Endodermal cell (in vitro differentiated cells): Measurements from ENCODE around the gene PHKB. TPM values are rescaled to one million over a fixed set of nuclear protein-coding genes. Genes with fewer than 3 reads are reported as not detected.
A peak's percentile ranks its signal among the peaks of the same experiment; 100 is the strongest.

ENCODE experiments used
- DNase-seq: peaks from one replicate; pipeline ENCODE4 v3.0.0-alpha.2; 2017
- H3K27ac ChIP-seq: 2 replicates; pipeline ENCODE4 v1.5.1; 2013; ENCODE audit warnings: mild to moderate bottlenecking, low read depth, low read length, moderate library complexity
- H3K27me3 ChIP-seq: 2 replicates; pipeline ENCODE4 v1.6.1; 2013; ENCODE audit warnings: mild to moderate bottlenecking, low read length, moderate library complexity; ENCODE audit not compliant: insufficient read depth, control insufficient read depth, poor library complexity, severe bottlenecking
- H3K36me3 ChIP-seq: 2 replicates; pipeline ENCODE4 v1.7.0; 2013; ENCODE audit warnings: mild to moderate bottlenecking, low read length, moderate library complexity; ENCODE audit not compliant: control insufficient read depth, insufficient read depth
- H3K4me1 ChIP-seq: one replicate; pipeline ENCODE4 v1.7.0; 2013; ENCODE audit warnings: low read length; ENCODE audit not compliant: control insufficient read depth, insufficient read depth
- H3K4me3 ChIP-seq: 2 replicates; pipeline ENCODE4 v1.5.1; 2013; ENCODE audit warnings: mild to moderate bottlenecking, low read length, moderate library complexity
- H3K9ac ChIP-seq: 2 replicates; pipeline ENCODE4 v1.6.1; 2013; ENCODE audit warnings: mild to moderate bottlenecking, low read length, moderate library complexity; ENCODE audit not compliant: poor library complexity, severe bottlenecking; ENCODE audit errors: extremely low read depth
- H3K9me3 ChIP-seq: 2 replicates; pipeline ENCODE4 v1.6.1; 2013; ENCODE audit warnings: mild to moderate bottlenecking, low read length, moderate library complexity; ENCODE audit not compliant: control insufficient read depth
- H3K27ac Mint-ChIP-seq: 2 replicates; pipeline ENCODE4 v1.8.0; 2020; ENCODE audit warnings: mixed read lengths
- H3K27me3 Mint-ChIP-seq: 2 replicates; pipeline ENCODE4 v1.8.0; 2021; ENCODE audit warnings: mild to moderate bottlenecking, mixed read lengths; ENCODE audit not compliant: insufficient read depth
- H3K36me3 Mint-ChIP-seq: 2 replicates; pipeline ENCODE4 v1.8.0; 2020; ENCODE audit warnings: low read depth, mixed read lengths
- H3K4me1 Mint-ChIP-seq: 2 replicates; pipeline ENCODE4 v1.8.0; 2020; ENCODE audit warnings: mixed read lengths
- H3K4me3 Mint-ChIP-seq: 2 replicates; pipeline ENCODE4 v1.8.0; 2020; ENCODE audit warnings: mild to moderate bottlenecking, moderate library complexity, mixed read lengths
- H3K9me3 Mint-ChIP-seq: 2 replicates; pipeline ENCODE4 v1.8.0; 2020; ENCODE audit warnings: mild to moderate bottlenecking, mixed read lengths
- WGBS, 2 experiments: methylation state at CpG; one replicate each; pipeline versions ENCODE4 v1.1.5 to v1.1.7; 2013; ENCODE audit warnings: missing lambda C conversion rate in 2 of 2, mixed read lengths in 1 of 2; ENCODE audit not compliant: insufficient coverage in 1 of 2, insufficient read length in 1 of 2; 5-methylcytosine and 5-hydroxymethylcytosine counted together
- total RNA-seq, 2 donors: library from RNA; stranded (reverse); fragmentation: NEBNext Ultra II Directional in 1 of 2; extraction: Animal tissue kit (Norgen Biotek cat#: 25700) in 1 of 2; gene quantifications; 2 replicates in 1 of 2; 3 replicates in 1 of 2; pipeline ENCODE4 v1.2.1, GENCODE V29; 2021
- TF ChIP-seq, protein P1 (sequence below): fragments of 200-600 bp; sonication (generic); conservative IDR thresholded peaks from 2 replicates; pipeline ENCODE4 v1.5.0; 2021; ENCODE audit warnings: antibody characterized with exemption, mild to moderate bottlenecking

PHKB gene
- total RNA-seq, 2 donors from 2014 or later, result 51.0 to 71.8 TPM

DNA sequence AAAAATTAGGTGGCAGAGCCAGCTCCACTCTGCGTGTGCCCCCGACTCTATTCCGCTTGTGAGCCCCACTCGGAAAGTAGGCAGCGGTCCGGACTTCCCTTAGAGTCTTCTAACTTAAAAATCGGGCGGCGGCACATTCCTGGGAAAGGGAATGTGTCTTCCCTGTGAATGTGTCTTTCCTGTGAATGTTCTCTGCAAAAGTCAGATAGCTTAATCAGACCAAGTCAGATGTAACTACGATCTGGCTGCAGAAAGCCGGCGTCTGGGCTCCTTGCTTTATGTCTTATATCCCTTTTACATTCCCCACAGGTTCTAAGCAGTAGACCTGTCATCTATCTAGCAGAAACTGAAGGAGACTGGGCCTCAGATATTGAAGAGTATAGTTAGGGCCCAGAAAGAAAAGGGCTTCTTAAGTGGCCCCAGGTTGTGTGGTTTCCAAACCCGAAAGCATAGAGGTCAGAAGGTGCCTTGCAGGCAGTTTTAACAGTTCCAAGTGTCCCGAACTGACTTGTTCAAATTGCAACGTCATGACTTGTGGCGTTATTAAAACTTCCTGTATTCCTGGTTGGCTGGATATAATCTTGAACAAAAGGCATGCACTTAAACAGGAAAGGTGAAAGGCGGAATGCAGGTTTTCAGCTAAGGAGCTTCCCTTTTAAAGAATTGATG is 601 bp downstream of the PHKB start:
- Histone ChIP-seq H3K4me3 (peak overlapping the region; percentile 91), H3K36me3 (peaks cover 14% of the 10 kb centered on the region), H3K27ac (peak overlapping the region; percentile 99), H3K9ac (peak overlapping the region; percentile 84), H3K27me3 (no peaks in the 10 kb centered on the region), H3K4me1 (peaks cover 1% of the 10 kb centered on the region), H3K9me3 (no peaks in the 10 kb centered on the region)
- no peak for DNase-seq
- H3K27ac Mint-ChIP-seq, result peak overlapping the region; percentile 94
- no peaks in the 10 kb centered on the region for H3K27me3 Mint-ChIP-seq
- H3K4me3 Mint-ChIP-seq, result peak overlapping the region; percentile 99
- no peaks in the 10 kb centered on the region for H3K9me3 Mint-ChIP-seq
- TF ChIP-seq, protein P1, sequence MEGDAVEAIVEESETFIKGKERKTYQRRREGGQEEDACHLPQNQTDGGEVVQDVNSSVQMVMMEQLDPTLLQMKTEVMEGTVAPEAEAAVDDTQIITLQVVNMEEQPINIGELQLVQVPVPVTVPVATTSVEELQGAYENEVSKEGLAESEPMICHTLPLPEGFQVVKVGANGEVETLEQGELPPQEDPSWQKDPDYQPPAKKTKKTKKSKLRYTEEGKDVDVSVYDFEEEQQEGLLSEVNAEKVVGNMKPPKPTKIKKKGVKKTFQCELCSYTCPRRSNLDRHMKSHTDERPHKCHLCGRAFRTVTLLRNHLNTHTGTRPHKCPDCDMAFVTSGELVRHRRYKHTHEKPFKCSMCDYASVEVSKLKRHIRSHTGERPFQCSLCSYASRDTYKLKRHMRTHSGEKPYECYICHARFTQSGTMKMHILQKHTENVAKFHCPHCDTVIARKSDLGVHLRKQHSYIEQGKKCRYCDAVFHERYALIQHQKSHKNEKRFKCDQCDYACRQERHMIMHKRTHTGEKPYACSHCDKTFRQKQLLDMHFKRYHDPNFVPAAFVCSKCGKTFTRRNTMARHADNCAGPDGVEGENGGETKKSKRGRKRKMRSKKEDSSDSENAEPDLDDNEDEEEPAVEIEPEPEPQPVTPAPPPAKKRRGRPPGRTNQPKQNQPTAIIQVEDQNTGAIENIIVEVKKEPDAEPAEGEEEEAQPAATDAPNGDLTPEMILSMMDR, result no peak
- peaks cover 27% of the 10 kb centered on the region for H3K4me1 Mint-ChIP-seq
- 16 to 28% methylated on average over 10 to 17 of the region's 17 CpGs for WGBS, 2 experiments
- peaks cover 16% of the 10 kb centered on the region for H3K36me3 Mint-ChIP-seq

DNA sequence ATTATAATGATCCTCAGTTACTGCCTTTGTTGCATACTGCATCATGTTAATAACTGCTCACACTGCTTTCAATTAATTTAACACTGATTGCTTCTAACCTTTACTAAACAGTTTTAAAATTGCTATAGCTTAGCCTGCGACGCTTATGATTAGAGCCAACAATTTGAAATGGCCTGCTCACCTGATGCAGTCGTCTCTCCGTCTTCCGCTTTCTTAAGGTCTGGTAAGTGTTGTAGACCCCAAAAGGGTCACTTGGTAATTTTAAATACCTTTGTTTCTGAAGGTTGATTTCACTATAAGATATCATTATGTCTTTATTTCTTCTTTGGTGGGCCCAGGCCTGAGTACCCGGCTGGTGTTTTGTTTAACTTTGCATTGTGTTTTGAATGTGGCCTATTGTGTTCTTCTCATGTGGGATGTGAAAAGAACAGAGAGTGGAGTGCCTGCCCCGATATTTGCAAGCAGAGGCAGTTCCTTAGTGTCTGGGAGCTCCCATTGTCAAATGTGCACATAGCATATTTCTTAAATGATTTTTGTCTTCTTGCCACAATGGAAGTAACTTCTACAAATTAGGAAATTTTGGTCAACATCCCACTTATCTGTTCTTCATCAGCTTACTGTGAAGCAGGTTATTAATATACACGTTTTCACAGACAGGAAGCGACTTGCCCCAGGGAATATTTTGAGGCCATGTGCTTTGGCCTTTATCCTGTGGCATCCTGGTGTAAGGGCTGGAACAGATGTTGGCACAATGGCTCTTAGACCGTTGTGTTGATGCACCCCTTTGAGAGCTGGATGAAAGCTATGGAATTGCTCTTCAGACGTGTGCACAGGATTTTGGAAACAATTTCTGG is 2.9 kb downstream of the PHKB start:
- Histone ChIP-seq H3K27me3 (no peaks in the 10 kb centered on the region), H3K36me3 (peaks cover 3% of the 10 kb centered on the region), H3K4me1 (peaks cover 10% of the 10 kb centered on the region), H3K9me3 (no peaks in the 10 kb centered on the region), H3K4me3 (peak overlapping the region; percentile 91), H3K9ac (no peak overlapping the region), H3K27ac (peak overlapping the region; percentile 74)
- no peaks in the 10 kb centered on the region for H3K9me3 Mint-ChIP-seq
- 89 to 94% methylated on average over 9 to 11 of the region's 11 CpGs for WGBS, 2 experiments
- H3K27me3 Mint-ChIP-seq, result no peaks in the 10 kb centered on the region
- no peak overlapping the region for H3K27ac Mint-ChIP-seq
- no peak overlapping the region for H3K4me3 Mint-ChIP-seq
- peaks cover 4% of the 10 kb centered on the region for H3K36me3 Mint-ChIP-seq
- DNase-seq, result no peak
- H3K4me1 Mint-ChIP-seq, result peaks cover 36% of the 10 kb centered on the region
- TF ChIP-seq, protein P1, result no peak

DNA sequence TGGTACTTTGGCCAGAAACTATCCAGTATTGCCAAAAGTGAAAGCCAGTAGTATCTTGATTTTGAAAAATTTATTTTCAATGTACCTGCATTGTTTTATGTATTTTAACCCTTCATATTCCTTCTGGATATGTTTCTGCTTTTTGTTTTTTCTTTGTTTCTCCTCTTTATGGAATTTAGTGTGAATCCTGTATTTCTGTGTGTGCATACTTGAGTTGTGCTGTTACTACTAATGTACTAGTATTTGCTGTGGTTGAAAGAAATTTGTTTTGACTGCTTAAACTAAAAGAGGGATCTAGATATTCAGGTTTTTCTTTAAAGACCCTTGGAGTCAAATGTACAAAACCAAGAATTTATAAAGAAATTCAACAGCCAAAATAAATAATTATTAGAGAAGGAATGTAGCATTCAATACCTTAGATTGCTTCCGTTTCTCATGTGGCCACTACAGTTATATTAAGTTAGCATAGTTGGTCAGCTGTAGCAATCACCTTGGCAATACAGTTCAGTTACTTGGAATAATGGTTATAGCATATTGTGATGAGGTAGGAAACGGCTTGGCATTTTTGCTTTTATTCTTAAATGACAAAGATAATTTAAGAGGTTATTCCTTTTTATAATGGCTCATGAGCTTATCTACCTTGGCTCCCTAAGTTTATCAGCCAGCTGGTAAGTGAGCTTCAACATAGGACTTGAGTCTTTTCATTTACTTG is 4.9 kb downstream of the PHKB start:
- no peak overlapping the region for H3K27ac Mint-ChIP-seq
- H3K27ac ChIP-seq, result no peak overlapping the region
- WGBS, 2 experiments, result 75 to 89% methylated on average over 1 to 2 of the region's 2 CpGs
- H3K4me1 ChIP-seq, result peaks cover 10% of the 10 kb centered on the region
- no peaks in the 10 kb centered on the region for H3K27me3 Mint-ChIP-seq
- no peaks in the 10 kb centered on the region for H3K9me3 ChIP-seq
- peaks cover 6% of the 10 kb centered on the region for H3K36me3 Mint-ChIP-seq
- no peaks in the 10 kb centered on the region for H3K27me3 ChIP-seq
- peaks cover 22% of the 10 kb centered on the region for H3K4me1 Mint-ChIP-seq
- H3K36me3 ChIP-seq, result peaks cover 3% of the 10 kb centered on the region
- H3K9me3 Mint-ChIP-seq, result no peaks in the 10 kb centered on the region
- TF ChIP-seq, protein P1, result no peak
- H3K4me3 ChIP-seq, result no peak overlapping the region
- no peak for DNase-seq
- no peak overlapping the region for H3K9ac ChIP-seq
- H3K4me3 Mint-ChIP-seq, result no peak overlapping the region
